Duodenal mucosa (tissue), 2 donors: Measurements from ENCODE around the gene ZFAND3.

ENCODE experiments used
- H3K27ac ChIP-seq: one replicate; pipeline ENCODE4 v1.7.0; 2013; ENCODE audit warnings: low read depth, low read length
- H3K27me3 ChIP-seq, 2 donors: one replicate each; pipeline ENCODE4 v1.7.0; 2013; ENCODE audit warnings: low read length in 2 of 2, control low read depth in 1 of 2; ENCODE audit not compliant: insufficient read depth in 2 of 2, control insufficient read depth in 1 of 2
- H3K36me3 ChIP-seq, 2 donors: one replicate each; pipeline ENCODE4 v1.7.0; 2013; ENCODE audit warnings: low read length in 2 of 2, control low read depth in 1 of 2; ENCODE audit not compliant: insufficient read depth in 2 of 2, control insufficient read depth in 1 of 2
- H3K4me1 ChIP-seq, 2 donors: one replicate each; pipeline ENCODE4 v1.7.0; 2013; ENCODE audit warnings: low read length in 2 of 2, control low read depth in 1 of 2; ENCODE audit not compliant: insufficient read depth in 2 of 2, control insufficient read depth in 1 of 2
- H3K4me3 ChIP-seq, 2 donors: one replicate each; pipeline ENCODE4 v1.7.0; 2013; ENCODE audit warnings: low read length in 2 of 2, low read depth in 1 of 2
- H3K9ac ChIP-seq, 2 donors: one replicate each; pipeline ENCODE4 v1.7.0; 2013; ENCODE audit warnings: low read length in 2 of 2, low read depth in 1 of 2
- H3K9me3 ChIP-seq, 2 donors: one replicate each; pipeline ENCODE4 v1.7.0; 2013; ENCODE audit warnings: low read length in 2 of 2, control low read depth in 1 of 2; ENCODE audit not compliant: control insufficient read depth in 1 of 2

The ZFAND3 gene

DNA sequence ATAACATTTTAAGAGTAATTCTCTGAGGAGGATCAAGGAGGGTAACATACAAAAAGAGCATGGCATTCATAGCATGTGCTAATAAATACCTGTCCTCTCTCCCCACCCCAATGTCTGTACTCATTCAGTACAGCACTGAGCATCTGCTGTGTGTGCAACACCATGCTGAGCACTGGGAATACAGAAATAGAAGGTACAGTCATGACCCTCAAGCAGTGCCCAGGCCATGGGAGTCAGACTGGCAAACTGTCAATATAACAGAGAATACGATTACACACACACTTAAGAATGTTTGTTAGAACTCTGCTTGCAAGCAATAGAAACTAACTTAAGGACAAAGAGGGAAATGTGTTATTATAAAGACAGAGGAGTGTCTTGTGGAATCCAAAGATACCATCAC lies 24.7 kb upstream of the ZFAND3 start:
- H3K4me3 ChIP-seq, result no peak overlapping the region
- no peak overlapping the region for H3K27ac ChIP-seq
- no peaks in the 10 kb centered on the region for H3K9me3 ChIP-seq
- H3K9ac ChIP-seq, result no peak overlapping the region
- peaks cover 11 to 12% of the 10 kb centered on the region in 2 donors for H3K4me1 ChIP-seq
- H3K27me3 ChIP-seq, result no peaks in the 10 kb centered on the region
- H3K36me3 ChIP-seq, result no peaks in the 10 kb centered on the region

DNA sequence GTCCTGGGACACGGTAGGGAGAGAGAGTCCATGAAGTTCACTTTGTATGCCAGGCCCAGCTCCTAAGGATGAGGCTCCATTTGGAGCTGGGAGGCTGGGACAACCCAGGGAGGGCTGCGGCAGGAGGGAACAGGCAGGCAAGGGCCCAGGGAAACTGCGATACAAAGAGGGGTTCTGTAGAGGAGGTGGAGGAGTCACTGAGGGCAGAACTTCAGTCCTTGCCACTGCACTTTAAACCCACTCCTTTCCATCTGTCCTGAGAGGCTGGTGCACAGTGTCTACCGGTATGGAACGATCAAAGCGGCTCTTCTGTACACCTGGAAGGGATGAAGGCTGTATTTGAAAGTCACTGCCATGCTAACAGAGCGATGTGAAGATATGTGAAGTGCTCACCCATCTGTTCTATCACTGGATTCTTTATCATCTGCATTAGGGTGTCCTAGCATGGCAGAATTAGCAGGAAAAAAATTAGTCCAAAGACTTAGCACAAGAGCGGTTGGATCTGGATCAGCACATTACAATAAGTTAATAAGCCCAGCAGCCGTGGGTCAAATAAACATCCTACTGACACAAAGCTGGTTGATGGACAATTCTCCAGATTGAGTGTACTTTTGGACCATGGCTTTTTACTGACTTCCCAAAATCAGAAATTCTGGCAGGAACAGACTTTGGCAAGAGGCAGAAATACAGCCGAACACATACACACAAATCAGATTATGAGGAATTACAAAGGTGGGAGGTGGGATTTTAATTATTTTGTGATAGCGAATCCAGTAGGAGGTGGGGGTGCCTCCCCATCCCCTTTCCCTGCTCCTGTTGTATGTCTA lies 20.9 kb upstream of the ZFAND3 start:
- H3K9ac ChIP-seq, result no peak overlapping the region
- H3K4me1 ChIP-seq, result peaks cover 5 to 8% of the 10 kb centered on the region in 2 donors
- H3K4me3 ChIP-seq, result no peak overlapping the region
- H3K27me3 ChIP-seq, result no peaks in the 10 kb centered on the region
- H3K36me3 ChIP-seq, result no peaks in the 10 kb centered on the region
- H3K9me3 ChIP-seq, result no peaks in the 10 kb centered on the region
- no peak overlapping the region for H3K27ac ChIP-seq

GRCh38 chr6:37799263-37799644 lies 20.3 kb upstream of the ZFAND3 start:
- Histone ChIP-seq H3K27ac (no peak overlapping the region), H3K27me3 (no peaks in the 10 kb centered on the region), H3K36me3 (no peaks in the 10 kb centered on the region), H3K9me3 (no peaks in the 10 kb centered on the region), H3K4me3 (no peak overlapping the region), H3K4me1 (peaks cover 5 to 8% of the 10 kb centered on the region in 2 donors), H3K9ac (no peak overlapping the region)

DNA sequence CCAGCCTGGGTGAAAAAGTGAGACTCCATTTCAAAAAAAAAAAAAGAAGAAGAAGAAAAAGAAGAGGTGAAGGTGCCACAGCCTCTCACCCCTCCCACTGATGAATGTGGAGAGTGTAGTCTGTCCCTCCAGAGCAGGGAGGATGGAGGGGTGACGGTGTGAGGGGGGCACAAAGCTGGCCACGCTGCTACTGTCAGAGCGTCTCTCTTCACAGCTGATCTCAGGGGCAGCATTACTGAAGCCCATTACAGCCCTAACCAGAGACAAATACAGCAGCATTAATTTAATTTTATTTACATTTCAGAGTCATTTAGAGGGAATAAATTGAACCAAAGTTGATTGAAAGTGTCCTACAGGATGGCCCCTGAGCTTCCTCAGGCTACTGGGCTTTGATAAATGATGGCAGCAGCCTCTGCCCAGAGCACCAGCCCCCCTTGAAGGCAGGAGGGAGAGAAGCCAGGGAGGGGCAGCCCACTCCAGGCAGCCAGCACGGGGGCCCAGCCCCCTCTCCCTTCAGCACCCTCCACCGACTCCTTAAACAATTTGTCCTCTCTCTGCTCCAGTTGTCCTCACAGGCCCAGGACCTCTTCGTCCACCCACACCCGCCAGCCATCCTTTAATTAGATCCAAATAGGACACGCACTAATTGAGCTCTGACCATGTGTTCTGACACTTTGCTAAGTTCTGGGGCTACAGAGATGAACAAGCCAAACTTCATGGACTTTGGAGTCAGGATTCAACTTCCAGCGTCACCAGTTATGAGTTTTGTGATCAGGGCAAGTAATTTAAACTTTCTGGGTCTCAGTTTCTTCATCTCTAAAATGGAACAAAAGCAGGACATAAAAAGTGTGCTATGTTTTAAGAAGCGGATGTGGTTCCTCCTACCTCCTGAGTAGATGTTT lies 18.6 kb upstream of the ZFAND3 start:
- no peak overlapping the region for H3K4me3 ChIP-seq

DNA sequence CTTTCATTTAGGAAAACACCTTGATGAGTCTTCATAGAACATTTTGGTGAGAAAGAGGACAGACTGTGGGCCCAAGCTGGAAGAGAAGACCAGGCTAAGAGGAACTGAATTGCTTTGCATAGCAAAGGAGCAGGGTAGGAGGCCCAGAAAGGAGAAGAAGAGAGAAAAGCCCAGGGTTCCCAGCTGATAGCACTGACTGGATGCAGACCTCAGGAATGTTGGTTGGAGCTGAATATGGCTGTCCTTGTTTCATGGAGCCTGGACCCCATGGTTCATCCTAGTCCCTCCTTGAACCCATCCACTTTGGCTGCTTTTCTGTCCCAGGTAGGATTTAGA lies 18.0 kb upstream of the ZFAND3 start:
- no peaks in the 10 kb centered on the region for H3K27me3 ChIP-seq
- H3K4me1 ChIP-seq, result peaks cover 5 to 8% of the 10 kb centered on the region in 2 donors
- no peak overlapping the region for H3K9ac ChIP-seq
- H3K9me3 ChIP-seq, result no peaks in the 10 kb centered on the region
- no peak overlapping the region for H3K27ac ChIP-seq
- H3K4me3 ChIP-seq, result no peak overlapping the region
- H3K36me3 ChIP-seq, result no peaks in the 10 kb centered on the region

More for the DNA sequence above, 18.6 kb upstream of the ZFAND3 start:
- no peaks in the 10 kb centered on the region for H3K27me3 ChIP-seq
- H3K9me3 ChIP-seq, result no peaks in the 10 kb centered on the region
- no peaks in the 10 kb centered on the region for H3K36me3 ChIP-seq
- H3K9ac ChIP-seq, result no peak overlapping the region
- peaks cover 5 to 8% of the 10 kb centered on the region in 2 donors for H3K4me1 ChIP-seq
- H3K27ac ChIP-seq, result no peak overlapping the region

- H3K9me3 ChIP-seq, result no peaks in the 10 kb centered on the region
- H3K4me3 ChIP-seq, result no peak overlapping the region
- H3K36me3 ChIP-seq, result no peaks in the 10 kb centered on the region
- no peak overlapping the region for H3K9ac ChIP-seq
- no peaks in the 10 kb centered on the region for H3K27me3 ChIP-seq
- peaks cover 5 to 8% of the 10 kb centered on the region in 2 donors for H3K4me1 ChIP-seq
- no peak overlapping the region for H3K27ac ChIP-seq
These were observed 16.7 kb upstream of the ZFAND3 start for GRCh38 chr6:37802810-37803209.

- Histone ChIP-seq H3K4me3 (no peak overlapping the region), H3K9ac (no peak overlapping the region), H3K27me3 (no peaks in the 10 kb centered on the region), H3K36me3 (no peaks in the 10 kb centered on the region), H3K9me3 (no peaks in the 10 kb centered on the region), H3K4me1 (peaks cover under 1% of the 10 kb centered on the region in 2 donors), H3K27ac (no peak overlapping the region)
These were observed 14.9 kb upstream of the ZFAND3 start for GRCh38 chr6:37804586-37804985.

GRCh38 chr6:37806213-37806612 lies 13.3 kb upstream of the ZFAND3 start:
- no peak overlapping the region for H3K27ac ChIP-seq
- H3K9me3 ChIP-seq, result no peaks in the 10 kb centered on the region
- no peaks in the 10 kb centered on the region for H3K27me3 ChIP-seq
- H3K36me3 ChIP-seq, result no peaks in the 10 kb centered on the region
- H3K9ac ChIP-seq, result no peak overlapping the region
- no peak overlapping the region for H3K4me3 ChIP-seq
- H3K4me1 ChIP-seq, result no peaks in the 10 kb centered on the region

DNA sequence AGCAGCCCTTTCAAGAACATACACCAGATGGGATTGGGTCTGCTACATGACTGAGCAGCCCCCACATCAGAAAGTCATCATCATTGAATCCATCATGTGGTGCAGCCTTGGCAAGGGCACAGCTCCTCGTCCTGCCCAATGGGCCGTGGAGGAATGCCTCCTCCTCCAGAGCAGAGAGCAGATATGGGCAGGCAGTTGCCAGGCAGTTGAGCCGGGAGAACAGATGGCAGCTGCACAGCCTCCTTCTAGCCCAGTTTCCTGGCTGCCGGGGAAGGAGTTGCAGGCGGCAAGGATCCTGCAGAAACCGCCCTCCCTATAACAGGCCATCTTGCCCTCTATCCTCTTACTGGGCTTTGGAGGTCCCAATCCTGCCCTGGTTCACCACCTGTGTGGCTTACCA lies 11.9 kb upstream of the ZFAND3 start:
- H3K4me1 ChIP-seq, result no peaks in the 10 kb centered on the region
- H3K9me3 ChIP-seq, result no peaks in the 10 kb centered on the region
- no peak overlapping the region for H3K4me3 ChIP-seq
- H3K36me3 ChIP-seq, result no peaks in the 10 kb centered on the region
- H3K9ac ChIP-seq, result no peak overlapping the region
- H3K27me3 ChIP-seq, result no peaks in the 10 kb centered on the region
- no peak overlapping the region for H3K27ac ChIP-seq

- Histone ChIP-seq H3K27ac (no peak overlapping the region), H3K4me3 (no peak overlapping the region), H3K9ac (no peak overlapping the region), H3K9me3 (no peaks in the 10 kb centered on the region), H3K4me1 (no peaks in the 10 kb centered on the region), H3K27me3 (no peaks in the 10 kb centered on the region), H3K36me3 (no peaks in the 10 kb centered on the region)
These were observed 10.4 kb upstream of the ZFAND3 start for GRCh38 chr6:37809197-37809543.
